Activated CD8-positive, alpha-beta T cell treated with anti-CD3 and anti-CD28 coated beads for 36 hours (primary cell): ENCODE measurements around the gene STT3B. TPM values are rescaled to one million over a fixed set of nuclear protein-coding genes. Genes with fewer than 3 reads are reported as not detected.
A peak's percentile ranks its signal among the peaks of the same experiment; 100 is the strongest.

Source experiments
- ATAC-seq: fragments of 200-7000 bp; cut with Tn5 transposase; one replicate; pipeline ENCODE4 v1.10.0; 2021; ENCODE audit warnings: mild to moderate bottlenecking, moderate library complexity
- CTCF ChIA-PET: fragments of 350-600 bp; sonication (Branson Sonifier 250); formaldehyde crosslinking; loops from one replicate; lab custom pipeline; 2021; ENCODE audit warnings: antibody characterized with exemption; lab: Charles Lee
- POLR2A ChIA-PET: fragments of 350-600 bp; sonication (Branson Sonifier 250); formaldehyde crosslinking; loops from one replicate; lab custom pipeline; 2021; ENCODE audit warnings: antibody characterized with exemption; lab: Charles Lee
- DNase-seq: peaks from one replicate; pipeline ENCODE4 v3.0.0-alpha.2; 2020
- H3K27ac Mint-ChIP-seq: one replicate; pipeline ENCODE4 v1.8.0; 2021; ENCODE audit warnings: mild to moderate bottlenecking, mixed read lengths
- H3K27me3 Mint-ChIP-seq: one replicate; pipeline ENCODE4 v1.8.0; 2021; ENCODE audit warnings: mixed read lengths
- H3K36me3 Mint-ChIP-seq: one replicate; pipeline ENCODE4 v1.8.0; 2021; ENCODE audit warnings: low read depth, mixed read lengths
- H3K4me1 Mint-ChIP-seq: one replicate; pipeline ENCODE4 v1.8.0; 2021; ENCODE audit warnings: low read depth, mixed read lengths
- H3K4me3 Mint-ChIP-seq: one replicate; pipeline ENCODE4 v1.8.0; 2021; ENCODE audit warnings: mild to moderate bottlenecking, moderate library complexity, mixed read lengths
- H3K9me3 Mint-ChIP-seq: one replicate; pipeline ENCODE4 v1.8.0; 2021; ENCODE audit warnings: mixed read lengths
- CTCF ChIP-seq: fragments of 200-600 bp; IDR thresholded peaks from one replicate; pipeline ENCODE4 v1.8.0; 2022; ENCODE audit warnings: antibody characterized with exemption, mild to moderate bottlenecking
- intact Hi-C: fragments of 100-400 bp; cut with micrococcal nuclease; formaldehyde crosslinking; loops from one replicate; pipeline ENCODE4 v1.10.0; 2022
- total RNA-seq, 2 experiments: library from RNA; stranded (reverse); gene quantifications; one replicate each; pipeline ENCODE4 v1.2.3, GENCODE V29; 2021

The STT3B gene
- total RNA-seq, 2 experiments from 2014 or later = 92.8 to 103 TPM

GRCh38 chr3:31636049-31636448, 103.3 kb downstream of the STT3B start:
- peak overlapping the region; percentile 74 for H3K27ac Mint-ChIP-seq
- no peaks in the 10 kb centered on the region for H3K9me3 Mint-ChIP-seq
- ChIA-PET CTCF (interaction anchor here (0.8 to 1.6 kb wide), 3 partner anchors 11 to 86 kb away, joined by 3 to 5 read pairs (median 4); no protein-coding TSS in a partner anchor), POLR2A (interaction anchor here (1.1 kb wide), 2 partner anchors 90 to 103 kb away, joined by 3 read pairs; partner anchors contain the start of gene STT3B)
- intact Hi-C loops = no loop called here
- no peak for TF ChIP-seq CTCF
- peaks cover 44% of the 10 kb centered on the region for H3K4me1 Mint-ChIP-seq
- DNase-seq (no peak), ATAC-seq (no peak)
- H3K4me3 Mint-ChIP-seq = no peak overlapping the region
- H3K36me3 Mint-ChIP-seq = peaks cover 48% of the 10 kb centered on the region
- no peaks in the 10 kb centered on the region for H3K27me3 Mint-ChIP-seq

- H3K27ac Mint-ChIP-seq = peak overlapping the region; percentile 73
- intact Hi-C loops = no loop called here
- H3K4me1 Mint-ChIP-seq = peaks cover 45% of the 10 kb centered on the region
- peaks cover 41% of the 10 kb centered on the region for H3K36me3 Mint-ChIP-seq
- ChIA-PET CTCF (interaction anchor here (1.3 to 1.6 kb wide), 2 partner anchors 12 to 71 kb away, joined by 3 to 5 read pairs; no protein-coding TSS in a partner anchor), POLR2A (interaction anchor here (1.1 kb wide), 1 partner anchor 104 kb away, joined by 3 read pairs; the partner anchor contains the start of gene STT3B)
- TF ChIP-seq CTCF = no peak
- no peak overlapping the region for H3K4me3 Mint-ChIP-seq
- H3K9me3 Mint-ChIP-seq = no peaks in the 10 kb centered on the region
- H3K27me3 Mint-ChIP-seq = no peaks in the 10 kb centered on the region
- ATAC-seq (peak; percentile 52), DNase-seq (no peak)
Observed at GRCh38 chr3:31636694-31637442, 104.1 kb downstream of the STT3B start.

- Mint-ChIP-seq H3K36me3 (peaks cover 33% of the 10 kb centered on the region), H3K27ac (no peak overlapping the region), H3K4me3 (no peak overlapping the region), H3K4me1 (peaks cover 30% of the 10 kb centered on the region), H3K9me3 (no peaks in the 10 kb centered on the region), H3K27me3 (no peaks in the 10 kb centered on the region)
- DNase-seq = no peak
- TF ChIP-seq CTCF = no peak
- CTCF ChIA-PET = no interaction called here
- intact Hi-C loops = no loop called here
- POLR2A ChIA-PET = no interaction called here
- ATAC-seq = no peak
Observed at GRCh38 chr3:31639828-31640227, 107.1 kb downstream of the STT3B start.

- Mint-ChIP-seq H3K4me1 (peaks cover 2% of the 10 kb centered on the region), H3K27ac (no peak overlapping the region), H3K36me3 (peaks cover 37% of the 10 kb centered on the region), H3K9me3 (peaks cover 27% of the 10 kb centered on the region), H3K4me3 (no peak overlapping the region), H3K27me3 (no peaks in the 10 kb centered on the region)
- DNase-seq (no peak), ATAC-seq (no peak)
- TF ChIP-seq CTCF = no peak
- CTCF ChIA-PET = interaction anchor here (1.2 kb wide), 1 partner anchor 12 kb away, joined by 3 read pairs; no protein-coding TSS in a partner anchor
- intact Hi-C loops = no loop called here
- POLR2A ChIA-PET = no interaction called here
Observed at GRCh38 chr3:31645256-31645655, 112.5 kb downstream of the STT3B start.
